Activated gamma-delta T cell treated with Interleukin-2 at 50 U/mL for 16 hours (primary cell): ENCODE measurements around the gene SEMA3C.

Experiments used
- DNase-seq: peaks from one replicate; pipeline ENCODE4 v3.0.0-alpha.2; 2020

Gene SEMA3C

GRCh38 chr7:80818181-80818580 lies 100.7 kb downstream of the SEMA3C start:
- no peak for DNase-seq

GRCh38 chr7:80816806-80817205 lies 102.0 kb downstream of the SEMA3C start:
- no peak for DNase-seq

- DNase-seq, result no peak
Observed at GRCh38 chr7:80815733-80816132, 103.1 kb downstream of the SEMA3C start.

DNA sequence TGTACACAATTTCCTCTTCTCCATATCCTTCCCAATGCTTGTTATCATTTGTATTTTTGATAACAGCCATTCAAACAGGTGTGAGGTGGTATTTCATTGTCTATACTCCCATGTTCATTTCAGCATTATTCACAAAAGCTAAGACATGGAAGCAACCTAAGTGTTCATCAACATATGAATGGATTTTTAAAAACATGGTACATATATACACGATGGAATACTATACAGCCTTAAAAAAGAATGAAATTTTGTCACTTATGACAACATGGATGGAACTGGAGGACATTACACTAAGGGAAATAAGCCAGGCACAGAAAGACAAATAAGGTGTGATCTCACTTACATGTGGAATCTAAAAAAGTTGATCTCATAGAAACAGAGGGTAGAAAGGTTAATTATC lies 109.3 kb downstream of the SEMA3C start:
- DNase-seq, result no peak

GRCh38 chr7:80807166-80807900 lies 111.5 kb downstream of the SEMA3C start:
- DNase-seq, result no peak

DNA sequence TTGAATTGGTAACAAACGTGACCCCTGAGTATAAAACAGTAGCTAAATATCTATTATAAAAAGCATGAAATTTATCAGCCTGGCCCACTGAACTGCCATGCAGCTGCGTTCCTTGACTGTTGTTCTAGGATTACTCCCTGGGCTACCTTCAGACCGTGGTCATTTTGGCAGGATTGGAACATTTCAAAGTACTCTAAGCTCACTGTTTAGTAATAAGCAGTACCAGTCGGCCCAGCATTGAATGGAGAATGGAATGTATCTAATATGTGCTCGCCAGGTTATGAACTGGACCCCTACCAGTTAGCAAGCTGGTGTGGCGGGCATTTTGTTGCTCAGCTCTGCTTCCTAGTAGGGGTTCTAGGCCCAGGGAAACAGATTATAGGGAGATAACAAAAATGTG lies 112.2 kb downstream of the SEMA3C start:
- no peak for DNase-seq

- DNase-seq, result no peak
Observed at GRCh38 chr7:80804589-80804988, 114.3 kb downstream of the SEMA3C start.

DNA sequence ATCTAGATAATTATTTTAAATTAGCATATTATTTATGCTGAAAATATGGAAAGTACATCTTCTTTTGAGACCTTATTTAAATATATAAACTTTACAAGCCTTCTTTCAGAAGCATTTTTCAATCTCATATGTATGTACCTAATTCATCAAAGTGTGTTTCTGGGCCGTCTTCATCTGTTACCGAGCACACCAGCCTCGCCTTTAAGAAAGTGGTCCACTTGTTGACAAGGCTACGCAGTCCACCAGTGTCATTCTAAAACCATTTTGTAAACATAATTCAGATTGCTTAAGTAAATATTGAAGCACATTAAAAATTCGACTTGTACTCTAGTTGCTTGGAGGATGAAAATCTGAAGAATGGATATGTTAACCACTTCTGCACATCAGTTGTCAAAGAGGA lies 116.3 kb downstream of the SEMA3C start:
- DNase-seq, result no peak

DNA sequence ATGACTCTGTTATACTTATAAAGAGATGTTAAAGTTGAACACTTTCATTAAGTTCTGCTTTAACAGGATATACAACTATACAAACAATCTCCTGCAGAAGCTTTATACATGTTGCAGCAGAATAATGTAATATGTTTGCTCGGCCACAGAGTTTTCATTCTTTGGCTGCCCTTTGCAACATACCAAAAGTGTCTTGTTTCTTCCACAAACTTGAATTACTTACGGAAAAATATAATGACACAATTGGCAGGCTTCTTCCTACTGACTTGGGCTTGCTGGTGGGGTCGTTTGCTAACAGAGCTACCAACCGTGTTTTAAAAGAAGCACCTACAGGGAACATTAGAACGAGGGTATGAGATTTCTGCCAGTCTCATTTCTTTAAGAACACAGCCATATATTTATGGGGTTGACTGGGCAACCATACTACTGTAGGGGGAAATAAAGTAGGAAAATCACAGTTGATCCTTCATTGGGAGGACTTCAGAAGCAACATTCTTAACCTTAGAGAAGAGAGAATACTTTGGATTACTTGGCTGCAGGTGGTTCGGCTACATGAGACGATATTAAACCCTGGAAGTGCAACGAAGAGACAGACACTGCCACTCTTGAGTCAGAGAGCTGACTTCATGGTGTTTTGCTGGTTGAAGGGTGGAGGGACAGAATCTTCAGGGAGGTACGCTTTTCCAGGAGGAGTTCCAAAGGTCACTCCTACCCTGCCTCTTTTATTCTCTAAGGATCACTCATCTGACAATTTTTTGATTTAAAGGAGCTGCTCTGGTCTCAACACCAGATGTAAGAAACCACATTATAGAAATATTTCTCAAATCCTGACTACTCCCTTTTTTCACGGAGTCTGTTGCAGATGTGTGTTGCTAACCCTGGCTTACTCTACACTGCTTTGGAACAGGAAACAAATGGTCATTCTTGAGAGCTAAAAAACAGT lies 123.9 kb downstream of the SEMA3C start:
- DNase-seq, result no peak

DNA sequence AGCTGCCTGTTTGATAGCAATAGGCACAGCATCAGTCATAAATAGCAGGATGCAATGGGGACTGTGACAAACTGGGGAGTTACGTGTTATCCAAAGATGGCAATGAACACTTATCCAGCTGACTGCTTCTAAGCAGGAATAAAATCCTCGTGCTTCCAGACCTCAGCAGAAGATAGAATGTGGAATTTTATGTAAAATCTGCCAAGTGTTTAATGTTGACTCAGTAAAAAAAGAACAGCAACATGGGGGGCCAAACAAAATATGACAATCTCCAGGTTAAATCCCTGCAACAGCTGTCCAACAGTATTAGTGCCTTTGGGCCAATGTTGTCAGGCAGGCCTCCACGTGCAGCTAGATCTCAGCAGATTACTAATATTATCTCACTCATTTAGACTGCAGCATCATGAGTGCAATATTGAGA lies 127.3 kb downstream of the SEMA3C start:
- DNase-seq, result no peak

- DNase-seq, result no peak
Observed at GRCh38 chr7:80790877-80791276, 128.0 kb downstream of the SEMA3C start.

DNA sequence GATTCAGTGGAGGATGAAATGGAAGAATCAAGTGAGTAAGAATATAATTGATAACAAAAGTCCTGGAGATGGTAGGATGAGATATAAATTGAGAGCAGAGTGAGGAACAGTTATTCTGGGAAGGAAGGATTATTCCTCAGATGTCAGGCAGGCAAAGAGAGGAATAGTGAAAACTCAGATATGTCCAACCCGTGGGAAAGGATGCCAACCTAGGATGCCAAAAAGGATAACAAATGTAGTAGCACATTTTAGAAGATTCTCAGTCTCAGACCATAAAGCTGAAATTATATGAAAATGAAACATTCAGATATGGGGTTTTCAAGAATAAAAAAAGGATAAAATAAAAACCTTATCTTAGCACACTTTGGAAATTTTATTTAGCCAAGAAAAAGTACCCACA lies 131.1 kb downstream of the SEMA3C start:
- DNase-seq, result no peak

- no peak for DNase-seq
Observed at GRCh38 chr7:80785961-80786536, 132.8 kb downstream of the SEMA3C start.

- no peak for DNase-seq
Observed at GRCh38 chr7:80785276-80785675, 133.6 kb downstream of the SEMA3C start.

DNA sequence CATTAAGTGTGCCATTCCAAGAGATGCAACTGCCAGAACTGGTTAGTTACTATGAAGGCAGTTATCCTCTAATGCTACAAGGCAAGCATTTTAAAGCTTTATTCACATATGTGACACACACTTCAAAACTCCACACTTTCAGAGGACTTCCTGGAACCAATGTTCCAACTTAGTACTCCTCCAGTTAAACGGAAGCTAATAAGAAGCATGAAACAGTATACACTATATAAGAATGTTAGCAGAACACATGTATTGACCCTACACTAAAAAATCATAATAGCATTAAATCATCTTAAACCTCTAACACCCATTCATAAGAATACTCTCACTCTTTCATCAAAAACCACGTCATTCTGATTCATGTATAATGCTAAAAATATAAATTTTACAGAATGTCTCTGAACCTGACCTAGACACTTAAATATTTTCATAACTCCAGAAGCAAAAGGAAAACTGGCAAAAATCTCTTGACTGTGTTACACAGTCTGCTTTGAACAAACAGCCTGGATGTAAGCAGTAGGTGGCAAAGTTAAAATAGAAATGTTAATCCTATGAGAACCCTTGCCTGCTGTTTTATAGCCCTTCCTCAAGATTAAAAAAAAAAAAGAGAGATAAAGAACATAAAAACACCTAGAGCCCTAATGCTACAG lies 135.0 kb downstream of the SEMA3C start:
- no peak for DNase-seq

- no peak for DNase-seq
Observed at GRCh38 chr7:80783186-80783677, 135.6 kb downstream of the SEMA3C start.

- DNase-seq, result no peak
Observed at GRCh38 chr7:80781561-80781979, 137.3 kb downstream of the SEMA3C start.

GRCh38 chr7:80781146-80781545 lies 137.7 kb downstream of the SEMA3C start:
- DNase-seq, result no peak

DNA sequence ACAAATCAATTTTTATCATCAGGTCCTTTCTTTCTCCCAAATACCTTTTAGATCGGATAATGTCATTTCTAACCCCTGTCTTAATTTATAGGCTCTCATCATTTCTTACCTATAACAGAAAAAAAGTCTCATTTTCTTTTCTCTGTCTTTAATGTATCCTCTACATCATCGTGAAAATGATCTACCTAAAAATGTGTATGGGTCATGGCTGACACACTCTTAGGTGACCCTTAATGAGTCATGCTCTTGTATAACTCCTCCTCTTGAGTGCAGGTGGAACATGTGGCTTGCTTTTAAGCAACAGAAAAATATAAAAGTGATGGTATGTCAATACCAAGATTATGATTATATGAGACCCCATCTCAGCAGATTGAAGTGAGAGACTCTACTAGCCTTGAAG lies 139.4 kb downstream of the SEMA3C start:
- no peak for DNase-seq

- DNase-seq, result no peak
Observed at GRCh38 chr7:80775897-80776296, 143.0 kb downstream of the SEMA3C start.

- no peak for DNase-seq
Observed at GRCh38 chr7:80775482-80775881, 143.4 kb downstream of the SEMA3C start.

GRCh38 chr7:80774843-80775242 lies 144.0 kb downstream of the SEMA3C start:
- DNase-seq, result no peak
